Measurements from ENCODE around the gene KCNAB1. TPM values are rescaled to one million over a fixed set of nuclear protein-coding genes. Genes with fewer than 3 reads are reported as not detected.
"Not testable (repeated sequence)": the region's sequence is repeated elsewhere in the genome, so short reads cannot be mapped to it uniquely, and the experiment has no call there.

The KCNAB1 gene
- total and polyA plus RNA-seq, 2 donors (not counting 1 experiment from before 2014, with no cell fraction given): not detected

GRCh38 chr3:156135921-156136638 lies 15.7 kb downstream of the KCNAB1 start:
- H3K9ac ChIP-seq (ENCODE audit: low read length): no peak overlapping the region
- H3K4me1 ChIP-seq (ENCODE audit: control insufficient read depth in 2 of 2, insufficient read depth in 2 of 2, low read length in 2 of 2): no peaks in the 10 kb centered on the region
- POLR2A ChIA-PET: no interaction called here
- intact Hi-C loops (cut with micrococcal nuclease): no loop called here
- H3K4me1 Mint-ChIP-seq: no peaks in the 10 kb centered on the region
- no peaks in the 10 kb centered on the region for H3K36me3 ChIP-seq (replicated peaks in 1 of 2; ENCODE audit: control extremely low read depth in 1 of 2, control insufficient read depth in 1 of 2, extremely low read depth in 1 of 2, insufficient read depth in 2 of 2, low read length in 1 of 2)
- H3K79me2 ChIP-seq (ENCODE audit: control insufficient read depth, insufficient read depth, low read length): no peaks in the 10 kb centered on the region
- H3K4me3 ChIP-seq (ENCODE audit: control extremely low read depth in 1 of 5, extremely low read depth in 1 of 5, insufficient read depth in 1 of 5, low read depth in 2 of 5, low read length in 4 of 5): no peak overlapping the region
- CTCF ChIA-PET: interaction anchor here (2.3 kb wide), 1 partner anchor 14 kb away, joined by 7 read pairs; no protein-coding TSS in a partner anchor
- no peak for DNase-seq
- no peaks in the 10 kb centered on the region for H3K9me3 ChIP-seq (ENCODE audit: control extremely low read depth in 1 of 3, control insufficient read depth in 2 of 3, insufficient read depth in 1 of 3, low read length in 2 of 3)
- H3K27me3 Mint-ChIP-seq: peaks cover 28% of the 10 kb centered on the region
- no peak for TF ChIP-seq CTCF (IDR thresholded peaks at IDR 0.05)
- TF ChIP-seq EZH2 (IDR thresholded peaks at IDR 0.05; ENCODE audit: borderline replicate concordance, insufficient read depth, low read depth, low read length, poor library complexity, severe bottlenecking): no peak
- H2AFZ ChIP-seq (ENCODE audit: insufficient read depth, low read depth, low read length, poor library complexity, severe bottlenecking): no peak overlapping the region
- ATAC-seq (ENCODE audit: low read depth): no peak
- no peak overlapping the region for H3K27ac ChIP-seq (ENCODE audit: low read length in 2 of 2)
- no peaks in the 10 kb centered on the region for H3K9me3 Mint-ChIP-seq (ENCODE audit: insufficient read depth)
- WGBS (ENCODE audit: insufficient coverage): 60% methylated on average over 1 of the region's 2 CpGs
- H4K20me1 ChIP-seq (ENCODE audit: control insufficient read depth, insufficient read depth, low read length, poor library complexity, severe bottlenecking): no peaks in the 10 kb centered on the region
- H3K4me2 ChIP-seq (replicated peaks; ENCODE audit: low read depth, low read length, poor library complexity, severe bottlenecking): no peak overlapping the region
- H3K27ac Mint-ChIP-seq: no peak overlapping the region
- H3K27me3 ChIP-seq (replicated peaks in 1 of 4; ENCODE audit: control extremely low read depth in 1 of 4, control insufficient read depth in 3 of 4, insufficient read depth in 4 of 4, low read length in 3 of 4): no peaks in the 10 kb centered on the region
- H3K4me3 Mint-ChIP-seq: no peak overlapping the region

- POLR2A ChIA-PET; H3K4me2 ChIP-seq (replicated peaks; ENCODE audit: low read depth, low read length, poor library complexity, severe bottlenecking); H3K4me3 Mint-ChIP-seq; H3K9me3 Mint-ChIP-seq (ENCODE audit: insufficient read depth); H3K27me3 ChIP-seq (replicated peaks in 1 of 4; ENCODE audit: control extremely low read depth in 1 of 4, control insufficient read depth in 3 of 4, insufficient read depth in 4 of 4, low read length in 3 of 4); intact Hi-C loops (cut with micrococcal nuclease); H3K4me3 ChIP-seq (ENCODE audit: control extremely low read depth in 1 of 5, extremely low read depth in 1 of 5, insufficient read depth in 1 of 5, low read depth in 2 of 5, low read length in 4 of 5); H2AFZ ChIP-seq (ENCODE audit: insufficient read depth, low read depth, low read length, poor library complexity, severe bottlenecking); H3K4me1 ChIP-seq (ENCODE audit: control insufficient read depth in 2 of 2, insufficient read depth in 2 of 2, low read length in 2 of 2); H3K9ac ChIP-seq (ENCODE audit: low read length); H3K4me1 Mint-ChIP-seq; H3K27ac ChIP-seq (ENCODE audit: low read length in 2 of 2); H3K36me3 ChIP-seq (replicated peaks in 1 of 2; ENCODE audit: control extremely low read depth in 1 of 2, control insufficient read depth in 1 of 2, extremely low read depth in 1 of 2, insufficient read depth in 2 of 2, low read length in 1 of 2); H3K27ac Mint-ChIP-seq; H3K9me3 ChIP-seq (ENCODE audit: control extremely low read depth in 1 of 3, control insufficient read depth in 2 of 3, insufficient read depth in 1 of 3, low read length in 2 of 3); H3K79me2 ChIP-seq (ENCODE audit: control insufficient read depth, insufficient read depth, low read length); H4K20me1 ChIP-seq (ENCODE audit: control insufficient read depth, insufficient read depth, low read length, poor library complexity, severe bottlenecking): not testable (repeated sequence)
- CTCF ChIA-PET: interaction anchor here (1.5 to 2.3 kb wide), 2 partner anchors 13 to 372 kb away, joined by 4 to 7 read pairs; no protein-coding TSS in a partner anchor
- DNase-seq (peak; percentile 17), ATAC-seq (ENCODE audit: low read depth) (peak; percentile 24)
- WGBS (ENCODE audit: insufficient coverage): 0% methylated on average over 3 of the region's 8 CpGs
- peaks cover 28% of the 10 kb centered on the region for H3K27me3 Mint-ChIP-seq
Observed at GRCh38 chr3:156137397-156137796, 17.0 kb downstream of the KCNAB1 start.

Data from B cell (primary cell).